Dermis microvascular lymphatic vessel endothelial cell (primary cell): ENCODE results near the gene VEGFA. TPM values are rescaled to one million over a fixed set of nuclear protein-coding genes. Genes with fewer than 3 reads are reported as not detected.

Source experiments
- DNase-seq, 2 donors: peaks; one replicate each; pipeline versions ENCODE4 v3.0.0 to v3.0.0-alpha.2; 2010; ENCODE audit warnings: low read depth in 2 of 2
- total RNA-seq: library from RNA; depleted of rRNA; stranded (reverse); fragments of >200 nt; gene quantifications from 2 replicates; pipeline ENCODE4 v1.2.1, GENCODE V29; 2014

The VEGFA gene
- total RNA-seq, 1 donor from 2014 or later: 4.5 TPM

- peak in 1 of 2 donors; percentile 55 for DNase-seq
Measured at GRCh38 chr6:43771858-43772680, 2.1 kb downstream of the VEGFA start.

GRCh38 chr6:43772681-43773049, 2.7 kb downstream of the VEGFA start:
- no peak for DNase-seq

GRCh38 chr6:43773050-43773979, 3.3 kb downstream of the VEGFA start:
- peak in 1 of 2 donors; percentile 53 for DNase-seq

- no peak for DNase-seq
Measured at GRCh38 chr6:43773980-43774775, 4.2 kb downstream of the VEGFA start.

- peak in 1 of 2 donors; percentile 59 for DNase-seq
Measured at GRCh38 chr6:43774776-43775534, 4.9 kb downstream of the VEGFA start.

- DNase-seq: no peak
Measured at GRCh38 chr6:43775535-43775885, 5.5 kb downstream of the VEGFA start.

- no peak for DNase-seq
Measured at GRCh38 chr6:43776115-43776798, 6.2 kb downstream of the VEGFA start.

GRCh38 chr6:43776799-43777776, 7.1 kb downstream of the VEGFA start:
- DNase-seq: no peak

GRCh38 chr6:43778131-43778855, 8.3 kb downstream of the VEGFA start:
- no peak for DNase-seq

- no peak for DNase-seq
Measured at GRCh38 chr6:43778976-43779851, 9.2 kb downstream of the VEGFA start.

- DNase-seq: no peak
Measured at GRCh38 chr6:43779852-43780236, 9.8 kb downstream of the VEGFA start.

- no peak for DNase-seq
Measured at GRCh38 chr6:43780293-43780692, 10.3 kb downstream of the VEGFA start.

GRCh38 chr6:43780941-43781928, 11.2 kb downstream of the VEGFA start:
- no peak for DNase-seq

- DNase-seq: no peak
Measured at GRCh38 chr6:43781941-43782704, 12.1 kb downstream of the VEGFA start.

GRCh38 chr6:43782764-43783513, 12.9 kb downstream of the VEGFA start:
- DNase-seq: no peak
